Naive thymus-derived CD4-positive, alpha-beta T cell (primary cell): ENCODE measurements around the gene GNG10. TPM values are rescaled to one million over a fixed set of nuclear protein-coding genes. Genes with fewer than 3 reads are reported as not detected.

Source experiments
- ATAC-seq: fragments of 150-1000 bp; cut with Tn5 transposase; 2 replicates; pipeline ENCODE4 v1.10.0; 2021; ENCODE audit warnings: mild to moderate bottlenecking, moderate library complexity
- CTCF ChIA-PET: fragments of 350-600 bp; sonication (Branson Sonifier 250); formaldehyde crosslinking; loops from one replicate; lab custom pipeline; 2021; ENCODE audit warnings: antibody characterized with exemption; lab: Charles Lee
- POLR2A ChIA-PET: fragments of 350-600 bp; sonication (Branson Sonifier 250); formaldehyde crosslinking; loops from one replicate; lab custom pipeline; 2021; ENCODE audit warnings: antibody characterized with exemption, inconsistent platforms; lab: Charles Lee
- DNase-seq, 9 donors: peaks; one replicate each; pipeline versions ENCODE4 v3.0.0 to v3.0.0-alpha.2; 2020 to 2022; ENCODE audit warnings: mixed read lengths in 1 of 9
- H3K27ac ChIP-seq: one replicate; pipeline ENCODE4 v1.7.0; 2013; ENCODE audit warnings: mild to moderate bottlenecking, low read depth, low read length, moderate library complexity
- H3K27me3 ChIP-seq, 2 donors: one replicate each; pipeline ENCODE4 v1.7.0; 2013; ENCODE audit warnings: low read length in 2 of 2, mild to moderate bottlenecking in 2 of 2, moderate library complexity in 2 of 2; ENCODE audit not compliant: control insufficient read depth in 2 of 2, insufficient read depth in 2 of 2
- H3K36me3 ChIP-seq, 3 experiments: 1 replicate in 2 of 3; 2 replicates in 1 of 3; pipeline ENCODE4 v1.7.0; 2013; ENCODE audit warnings: low read length in 3 of 3, mild to moderate bottlenecking in 3 of 3, moderate library complexity in 1 of 3; ENCODE audit not compliant: insufficient read depth in 3 of 3, control insufficient read depth in 2 of 3
- H3K4me1 ChIP-seq, 2 donors: one replicate each; pipeline ENCODE4 v1.7.0; 2013; ENCODE audit warnings: low read length in 2 of 2, mild to moderate bottlenecking in 2 of 2, moderate library complexity in 1 of 2; ENCODE audit not compliant: control insufficient read depth in 2 of 2, insufficient read depth in 2 of 2
- H3K4me3 ChIP-seq: 2 replicates; pipeline ENCODE4 v1.7.0; 2013; ENCODE audit warnings: mild to moderate bottlenecking, low read length
- H3K9me3 ChIP-seq, 3 experiments: 1 replicate in 2 of 3; 2 replicates in 1 of 3; pipeline ENCODE4 v1.7.0; 2013; ENCODE audit warnings: low read length in 3 of 3; ENCODE audit not compliant: control insufficient read depth in 2 of 3
- H3K27ac Mint-ChIP-seq, 9 donors: one replicate each; pipeline ENCODE4 v1.8.0; 2020 to 2022; ENCODE audit warnings: mixed read lengths in 9 of 9, mild to moderate bottlenecking in 8 of 9, moderate library complexity in 5 of 9, inconsistent platforms in 2 of 9
- H3K27me3 Mint-ChIP-seq, 5 donors: one replicate each; pipeline ENCODE4 v1.8.0; 2021 to 2022; ENCODE audit warnings: mixed read lengths in 5 of 5, mild to moderate bottlenecking in 1 of 5
- H3K36me3 Mint-ChIP-seq, 5 donors: one replicate each; pipeline ENCODE4 v1.8.0; 2020 to 2022; ENCODE audit warnings: mixed read lengths in 5 of 5, mild to moderate bottlenecking in 3 of 5, inconsistent platforms in 1 of 5
- H3K4me1 Mint-ChIP-seq, 7 donors: one replicate each; pipeline ENCODE4 v1.8.0; 2020 to 2022; ENCODE audit warnings: mixed read lengths in 7 of 7, mild to moderate bottlenecking in 3 of 7, inconsistent platforms in 1 of 7
- H3K4me3 Mint-ChIP-seq, 10 donors: one replicate each; pipeline ENCODE4 v1.8.0; 2020 to 2022; ENCODE audit warnings: mild to moderate bottlenecking in 10 of 10, mixed read lengths in 10 of 10, moderate library complexity in 6 of 10, inconsistent platforms in 2 of 10
- H3K9me3 Mint-ChIP-seq, 11 donors: one replicate each; pipeline ENCODE4 v1.8.0; 2020 to 2022; ENCODE audit warnings: mixed read lengths in 11 of 11, mild to moderate bottlenecking in 4 of 11, inconsistent platforms in 1 of 11, moderate library complexity in 1 of 11
- intact Hi-C, 2 donors: fragments of 100-400 bp; cut with micrococcal nuclease; formaldehyde crosslinking; loops; one replicate each; pipeline ENCODE4 v1.15.1; 2023
- polyA plus RNA-seq, 2 donors: library from polyadenylated mRNA; unstranded; fragments of 300-500 nt; fragmentation: Illumina TruSeq; gene quantifications; one replicate each; pipeline ENCODE4 v1.2.3, GENCODE V29; 2021
- total RNA-seq, 6 experiments: library from RNA in 5 of 6; stranded (reverse) in 5 of 6; gene quantifications; 1 replicate in 5 of 6; 2 replicates in 1 of 6; pipeline ENCODE4 v1.2.3 and lab custom pipeline; 2021 to 2026

Gene GNG10
- total and polyA plus RNA-seq, 7 experiments from 2014 or later = 5.3 to 26.8 (median 13.1) TPM

DNA sequence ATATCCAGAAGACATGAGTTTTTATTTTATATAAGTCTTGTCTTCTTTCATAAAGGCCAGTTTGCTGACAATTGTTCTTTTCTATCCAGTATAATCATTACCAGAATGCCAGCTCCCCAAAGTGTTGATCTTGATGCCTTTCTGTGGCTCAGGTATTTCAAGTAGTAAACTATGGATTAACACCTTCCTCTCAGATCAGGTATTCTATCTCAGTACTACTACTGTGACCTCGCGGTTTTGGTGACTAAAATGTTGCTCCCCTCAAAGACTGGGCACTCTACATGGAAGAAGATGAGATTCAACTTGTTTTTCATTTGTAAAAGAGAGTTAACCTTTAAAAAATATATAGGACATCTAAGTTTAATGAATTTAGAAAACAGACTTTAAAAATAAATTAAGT is 58.1 kb downstream of the GNG10 start:
- CTCF ChIA-PET = interaction anchor here (1.1 kb wide), 1 partner anchor 121 kb away, joined by 3 read pairs; no protein-coding TSS in a partner anchor
- no peak overlapping the region for H3K4me3 Mint-ChIP-seq
- no peaks in the 10 kb centered on the region for H3K9me3 Mint-ChIP-seq
- Histone ChIP-seq H3K9me3 (no peaks in the 10 kb centered on the region), H3K27ac (no peak overlapping the region), H3K4me3 (no peak overlapping the region), H3K27me3 (no peaks in the 10 kb centered on the region), H3K36me3 (no peaks in the 10 kb centered on the region), H3K4me1 (no peaks in the 10 kb centered on the region)
- H3K36me3 Mint-ChIP-seq = peaks cover 0 to 4% (median 0%) of the 10 kb centered on the region in 5 donors
- DNase-seq (no peak), ATAC-seq (no peak)
- POLR2A ChIA-PET = no interaction called here
- H3K4me1 Mint-ChIP-seq = peaks cover 0 to 1% (median 0%) of the 10 kb centered on the region in 7 donors
- no peaks in the 10 kb centered on the region for H3K27me3 Mint-ChIP-seq
- no peak overlapping the region for H3K27ac Mint-ChIP-seq
- intact Hi-C loops = no loop called here

Other genes with a start within 250 kb of the GNG10 start
- gene ECPAS, start 177.2 kb upstream of the GNG10 start, total RNA-seq = 10 to 100 TPM; 35.4 to 86.1 (median 49.2) TPM
- gene ECPAS, start 177.2 kb upstream of the GNG10 start, polyA plus RNA-seq = 10 to 100 TPM in 1 of 2 donors, 1 to 10 TPM in 1; 6.8 to 13.4 TPM
- gene ZNF483, start 136.4 kb upstream of the GNG10 start, total RNA-seq = 10 to 100 TPM in 4 of 5 experiments, 1 to 10 TPM in 1; 3.0 to 37.1 (median 16.0) TPM
- gene ZNF483, start 136.4 kb upstream of the GNG10 start, polyA plus RNA-seq = 1 to 10 TPM; 6.8 to 8.3 TPM
- gene PTGR1, start 62.0 kb upstream of the GNG10 start, total RNA-seq = under 1 TPM in 2 of 5 experiments, not detected in 3; 0.64 to 0.92 TPM
- under 1 TPM; 0.21 to 0.37 TPM for gene PTGR1, start 62.0 kb upstream of the GNG10 start, polyA plus RNA-seq
- gene DNAJC25, start 30.3 kb upstream of the GNG10 start, total RNA-seq = 1 to 10 TPM; 4.0 to 6.0 (median 5.2) TPM
- gene DNAJC25, start 30.3 kb upstream of the GNG10 start, polyA plus RNA-seq = 1 to 10 TPM; 1.7 to 1.9 TPM
- gene SHOC1, start 133.3 kb downstream of the GNG10 start, total RNA-seq = not detected
- not detected for gene SHOC1, start 133.3 kb downstream of the GNG10 start, polyA plus RNA-seq
- gene UGCG, start 235.2 kb downstream of the GNG10 start, total RNA-seq = 10 to 100 TPM; 21.1 to 40.9 (median 24.5) TPM
- 10 to 100 TPM in 1 of 2 donors, 1 to 10 TPM in 1; 10.0 to 13.8 TPM for gene UGCG, start 235.2 kb downstream of the GNG10 start, polyA plus RNA-seq